Hepatocyte (in vitro differentiated cells): ENCODE data around the gene RPAP3.

ENCODE experiments used
- CTCF ChIP-seq: fragments of 200-600 bp; sonication (generic); IDR thresholded peaks from 2 replicates; pipeline ENCODE4 v1.5.1; 2016; ENCODE audit warnings: antibody characterized with exemption, mild to moderate bottlenecking; ENCODE audit not compliant: poor library complexity
- EZH2 ChIP-seq: fragments of 200-600 bp; sonication (generic); IDR thresholded peaks from 2 replicates; pipeline ENCODE4 v1.6.1; 2016; ENCODE audit warnings: antibody characterized with exemption, mild to moderate bottlenecking, borderline replicate concordance
- EZH2phosphoT487 ChIP-seq: fragments of 200-600 bp; sonication (generic); IDR thresholded peaks from one replicate; pipeline ENCODE4 v1.6.1; 2018; ENCODE audit warnings: antibody characterized with exemption, mild to moderate bottlenecking, low read depth, moderate library complexity; ENCODE audit not compliant: unreplicated experiment, severe bottlenecking

- TF ChIP-seq CTCF (no peak), EZH2 (no peak), EZH2phosphoT487 (no peak)
Measured at GRCh38 chr12:47700263-47700662, 5.6 kb downstream of the RPAP3 start.
